Kidney tubule cell (primary cell): ENCODE results near the gene NOXA1.
"Not testable (repeated sequence)": the region's sequence is repeated elsewhere in the genome, so short reads cannot be mapped to it uniquely, and the experiment has no call there.

Source experiments
- DNase-seq: peaks from one replicate; pipeline ENCODE4 v3.0.0-alpha.2; 2018; ENCODE audit warnings: low spot score

Gene NOXA1

DNA sequence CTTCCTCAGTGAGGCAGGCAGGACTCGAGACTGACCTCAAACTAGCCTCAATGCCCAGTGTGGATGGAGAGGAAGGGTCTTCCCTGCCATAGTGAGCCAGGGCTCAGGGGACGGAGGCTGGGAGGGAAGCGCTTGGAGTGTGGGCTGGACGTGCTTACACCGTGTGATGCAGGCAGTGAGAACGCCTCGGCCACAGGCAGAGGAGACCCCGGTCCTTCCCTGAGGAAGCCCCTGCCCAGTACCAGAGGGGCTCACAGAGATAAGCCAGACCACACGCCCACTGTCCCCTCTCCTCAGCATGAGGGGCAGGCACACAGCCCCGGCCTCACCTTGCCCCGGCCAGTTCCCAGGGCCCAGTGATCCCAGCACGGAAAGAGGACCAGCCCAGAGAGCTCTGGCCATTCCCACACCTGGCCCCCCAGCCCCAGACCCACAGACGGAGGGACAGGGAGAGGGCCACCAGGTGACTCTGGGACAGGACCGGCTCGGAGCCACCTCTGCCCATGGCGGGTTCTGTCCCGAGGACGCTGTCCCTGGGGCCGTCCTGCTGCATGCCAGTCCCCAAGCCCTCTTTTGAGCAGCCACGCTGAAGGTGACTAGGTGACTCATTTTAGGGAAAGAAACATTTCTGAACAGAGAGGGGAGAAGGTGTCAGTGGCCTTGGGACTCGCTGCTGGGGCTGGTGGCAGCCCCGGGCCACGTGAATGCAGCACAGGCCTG lies 42.0 kb downstream of the NOXA1 start:
- DNase-seq, result no peak

DNA sequence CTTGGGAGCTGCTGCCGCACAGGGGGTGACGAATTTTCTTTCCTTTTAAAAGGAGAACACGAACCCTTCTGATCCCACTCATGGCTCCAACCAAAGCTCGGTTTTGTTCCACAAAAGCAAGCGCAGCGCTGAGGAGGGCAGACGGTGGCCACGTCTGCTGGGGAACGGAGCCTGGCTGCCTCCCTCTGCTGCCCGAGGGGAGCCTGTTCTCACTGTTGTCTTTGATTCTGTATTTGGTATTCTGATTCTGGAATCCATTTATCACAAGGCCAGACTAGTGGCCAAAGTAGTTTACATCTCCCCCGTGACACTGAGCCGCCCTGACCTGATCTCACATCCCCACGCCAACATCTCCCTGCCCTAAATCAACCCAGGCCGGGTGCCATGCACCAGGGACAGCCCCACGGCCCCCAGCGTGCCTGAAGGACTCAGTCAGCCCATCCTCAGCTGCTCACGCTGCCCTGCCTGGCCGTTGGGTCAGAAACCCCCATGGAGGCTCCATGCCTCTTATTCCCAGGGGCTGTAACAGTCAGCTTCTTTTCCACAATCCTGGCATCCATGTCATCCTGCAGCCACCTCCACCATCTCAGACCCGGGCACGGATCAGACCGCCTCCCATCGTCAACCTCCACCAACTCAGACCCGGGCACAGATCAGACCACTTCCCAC lies 42.7 kb downstream of the NOXA1 start:
- no peak for DNase-seq

DNA sequence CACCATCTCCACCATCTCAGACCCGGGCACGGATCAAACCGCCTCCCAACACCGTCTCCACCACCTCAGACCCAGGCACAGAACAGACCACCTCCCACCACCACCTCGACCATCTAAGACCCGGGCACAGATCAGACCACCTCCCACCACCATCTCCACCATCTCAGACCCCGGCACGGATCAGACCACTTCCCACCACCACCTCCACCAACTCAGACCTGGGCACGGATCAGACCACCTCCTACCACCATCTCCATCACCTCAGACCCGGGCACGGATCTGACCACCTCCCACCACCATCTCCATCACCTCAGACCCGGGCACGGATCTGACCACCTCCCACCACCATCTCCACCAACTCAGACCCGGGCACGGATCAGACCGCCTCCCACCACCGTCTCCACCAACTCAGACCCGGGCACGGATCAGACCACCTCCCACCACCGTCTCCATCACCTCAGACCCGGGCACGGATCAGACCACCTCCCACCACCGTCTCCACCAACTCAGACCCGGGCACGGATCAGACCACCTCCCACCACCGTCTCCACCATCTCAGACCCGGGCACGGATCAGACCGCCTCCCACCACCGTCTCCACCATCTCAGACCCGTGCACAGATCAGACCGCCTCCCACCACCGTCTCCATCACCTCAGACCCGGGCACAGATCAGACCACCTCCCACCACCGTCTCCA lies 43.3 kb downstream of the NOXA1 start:
- not testable (repeated sequence) for DNase-seq

DNA sequence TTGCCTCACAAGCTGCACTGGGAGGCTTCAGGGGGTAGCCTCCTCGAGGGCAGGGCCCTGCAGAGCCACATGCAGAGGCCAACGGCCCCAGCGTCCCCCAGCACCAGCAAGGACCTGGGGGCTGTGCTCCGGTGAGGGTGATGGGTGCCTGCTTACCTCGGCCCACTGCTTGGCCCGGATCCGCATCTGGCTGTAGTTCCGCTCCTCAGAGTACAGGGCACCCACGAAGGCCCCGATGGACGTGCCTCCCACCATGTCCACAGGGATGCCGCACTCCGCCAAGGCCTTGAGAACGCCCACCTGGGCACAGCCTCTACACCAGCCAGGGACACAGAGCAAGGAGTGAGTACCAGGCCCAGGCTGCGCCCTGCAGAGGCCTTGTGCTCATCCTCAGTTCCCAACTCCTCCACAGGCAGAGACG lies 44.0 kb downstream of the NOXA1 start:
- no peak for DNase-seq

DNA sequence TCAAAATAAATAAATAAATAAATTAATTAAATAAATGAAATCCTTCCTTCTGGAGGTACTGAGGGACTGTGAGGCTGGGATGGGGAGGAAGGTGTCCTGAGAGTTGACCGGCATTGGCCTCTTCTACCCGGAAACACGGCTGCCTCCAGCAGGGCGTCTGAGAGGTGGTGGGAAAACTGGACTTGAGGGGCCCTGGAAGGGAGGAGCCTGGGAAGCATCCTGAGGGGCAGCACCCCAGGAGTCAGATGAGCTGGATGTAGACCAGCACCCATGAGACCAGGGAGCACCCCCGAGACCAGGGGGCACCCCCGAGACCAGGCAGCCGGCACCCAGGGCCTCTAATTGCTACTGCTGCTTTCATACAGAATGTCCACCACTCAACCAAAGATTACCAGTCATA lies 44.7 kb downstream of the NOXA1 start:
- DNase-seq, result no peak

DNA sequence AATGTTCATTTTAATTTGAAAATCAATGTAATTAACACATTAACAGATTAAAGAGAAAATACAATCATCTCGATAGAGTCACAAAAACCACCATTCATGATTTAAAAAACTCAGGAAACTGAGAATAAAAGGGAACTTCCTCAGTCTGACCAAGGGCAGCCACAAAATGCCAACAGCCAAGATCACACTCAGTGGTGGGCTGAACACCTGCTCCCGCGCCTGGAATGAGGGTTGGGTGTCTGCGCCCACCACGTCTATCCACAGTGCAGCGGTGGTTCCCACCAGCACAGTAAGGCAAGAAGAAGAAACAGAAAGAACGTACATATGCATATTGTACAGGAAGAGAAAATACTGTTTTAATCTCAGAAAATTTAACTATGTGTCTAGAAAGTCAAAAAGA lies 47.6 kb downstream of the NOXA1 start:
- no peak for DNase-seq

DNA sequence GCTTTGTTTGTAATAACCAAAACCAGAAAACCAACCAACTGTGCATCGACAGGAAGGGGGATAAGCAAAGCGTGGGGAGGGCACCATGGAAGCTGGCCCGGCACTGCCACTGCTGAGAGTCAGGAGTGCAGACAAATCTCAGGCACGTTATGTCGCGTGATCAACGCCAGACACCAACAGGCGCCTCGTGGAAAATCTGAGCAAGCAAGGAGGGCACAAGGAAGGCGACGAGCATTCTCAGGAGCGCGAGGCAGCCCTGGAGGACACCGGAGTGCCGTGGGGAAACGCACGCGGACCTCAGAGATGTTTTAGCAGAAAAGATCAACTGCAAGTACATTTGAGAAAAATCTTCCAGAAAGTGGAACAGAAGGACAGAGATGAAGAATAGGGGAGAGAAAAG lies 51.1 kb downstream of the NOXA1 start:
- DNase-seq, result no peak

DNA sequence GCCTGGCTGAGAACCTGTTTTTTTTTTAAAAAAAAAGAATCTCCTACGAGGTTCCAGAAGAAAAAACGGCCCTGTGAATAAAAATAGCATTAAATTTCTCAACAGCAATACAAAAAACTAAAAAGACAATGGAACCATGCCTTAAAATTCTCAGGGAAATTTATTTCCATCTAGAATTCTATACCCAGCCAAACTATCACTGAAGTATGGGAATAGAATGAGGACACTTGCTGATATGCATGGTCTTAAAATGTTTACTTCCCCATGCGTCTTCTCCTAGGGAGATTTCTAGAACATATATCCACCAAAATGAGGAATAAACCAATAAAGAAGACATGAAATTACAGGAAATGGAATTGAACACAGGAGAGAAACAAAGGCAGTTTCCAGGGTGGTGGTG lies 52.5 kb downstream of the NOXA1 start:
- no peak for DNase-seq

DNA sequence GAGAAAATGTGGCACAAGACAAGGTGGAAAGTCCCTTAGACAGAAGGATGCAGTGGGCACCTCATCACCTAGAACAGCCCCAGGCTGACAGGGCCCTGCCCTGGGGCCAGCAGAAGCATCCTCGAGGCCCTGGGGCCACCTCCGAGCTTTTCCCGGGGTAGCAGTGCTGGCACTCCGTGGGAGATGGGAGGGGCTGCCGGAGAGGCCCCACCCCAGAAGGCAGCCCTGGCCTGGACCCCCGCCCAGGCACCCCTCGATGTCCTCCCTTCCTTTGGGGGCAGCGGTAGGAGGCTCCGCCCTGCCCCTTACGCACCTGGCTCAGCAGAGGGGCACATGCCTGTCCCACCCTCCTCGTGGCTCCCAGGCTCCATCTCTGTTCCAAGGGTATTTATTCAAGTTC lies 53.7 kb downstream of the NOXA1 start:
- DNase-seq, result no peak

DNA sequence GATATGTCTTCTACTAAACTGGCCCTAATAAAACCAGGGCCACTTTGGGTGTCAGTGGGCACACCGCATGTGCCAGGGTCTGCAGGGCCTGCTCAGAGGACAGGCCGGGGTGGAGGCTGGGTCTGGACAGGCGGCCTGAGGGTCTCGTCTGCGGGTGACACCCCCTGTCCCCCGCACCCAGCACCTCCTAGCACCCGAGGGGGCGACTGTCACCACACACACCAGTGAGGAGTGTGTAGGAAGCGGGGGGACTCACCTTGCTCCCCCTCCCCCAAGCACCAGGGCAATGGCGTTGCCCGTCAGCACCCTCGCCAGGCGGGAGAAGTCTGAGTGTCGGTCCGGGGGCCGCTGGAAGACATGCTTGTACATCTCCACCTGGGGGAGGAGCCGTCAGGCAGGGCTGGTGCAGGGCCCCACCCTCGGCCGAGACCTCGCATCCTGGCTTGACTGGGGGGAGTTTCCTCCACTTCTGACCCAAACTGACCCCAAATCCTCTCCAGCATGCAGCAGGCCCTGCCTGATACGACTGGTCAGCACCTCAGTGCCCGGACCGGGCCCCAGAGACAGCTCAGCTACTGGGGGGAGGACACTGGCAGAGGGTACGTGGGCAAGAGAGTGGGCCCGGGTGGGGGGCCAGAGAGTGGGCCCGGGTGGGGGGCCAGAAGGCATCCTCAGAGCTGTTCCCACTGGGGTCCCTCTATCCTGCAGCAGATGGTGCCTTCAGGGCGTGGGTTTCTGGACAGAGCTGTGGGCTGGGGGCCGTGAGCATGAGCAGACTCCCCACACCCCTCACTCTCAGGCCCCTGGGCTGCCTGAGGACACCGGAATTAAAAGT lies 54.8 kb downstream of the NOXA1 start:
- DNase-seq, result no peak

DNA sequence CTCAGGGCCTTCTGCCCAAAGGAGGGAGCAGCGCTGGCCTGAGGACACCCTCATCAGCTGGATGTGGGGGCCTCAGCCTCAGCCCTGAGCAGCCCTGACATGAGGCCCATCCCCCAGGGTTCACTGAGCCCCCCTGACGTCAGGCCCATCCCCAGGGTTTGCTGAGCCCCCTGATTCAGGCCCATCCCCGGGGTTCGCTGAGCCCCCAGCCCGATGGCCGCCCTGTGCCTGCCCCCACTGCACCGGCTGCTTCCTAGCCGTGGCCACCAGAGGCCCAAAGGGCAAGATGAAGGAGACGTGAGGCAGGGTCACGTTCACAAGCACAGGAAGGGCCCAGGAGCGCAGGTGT lies 55.4 kb downstream of the NOXA1 start:
- DNase-seq, result no peak

DNA sequence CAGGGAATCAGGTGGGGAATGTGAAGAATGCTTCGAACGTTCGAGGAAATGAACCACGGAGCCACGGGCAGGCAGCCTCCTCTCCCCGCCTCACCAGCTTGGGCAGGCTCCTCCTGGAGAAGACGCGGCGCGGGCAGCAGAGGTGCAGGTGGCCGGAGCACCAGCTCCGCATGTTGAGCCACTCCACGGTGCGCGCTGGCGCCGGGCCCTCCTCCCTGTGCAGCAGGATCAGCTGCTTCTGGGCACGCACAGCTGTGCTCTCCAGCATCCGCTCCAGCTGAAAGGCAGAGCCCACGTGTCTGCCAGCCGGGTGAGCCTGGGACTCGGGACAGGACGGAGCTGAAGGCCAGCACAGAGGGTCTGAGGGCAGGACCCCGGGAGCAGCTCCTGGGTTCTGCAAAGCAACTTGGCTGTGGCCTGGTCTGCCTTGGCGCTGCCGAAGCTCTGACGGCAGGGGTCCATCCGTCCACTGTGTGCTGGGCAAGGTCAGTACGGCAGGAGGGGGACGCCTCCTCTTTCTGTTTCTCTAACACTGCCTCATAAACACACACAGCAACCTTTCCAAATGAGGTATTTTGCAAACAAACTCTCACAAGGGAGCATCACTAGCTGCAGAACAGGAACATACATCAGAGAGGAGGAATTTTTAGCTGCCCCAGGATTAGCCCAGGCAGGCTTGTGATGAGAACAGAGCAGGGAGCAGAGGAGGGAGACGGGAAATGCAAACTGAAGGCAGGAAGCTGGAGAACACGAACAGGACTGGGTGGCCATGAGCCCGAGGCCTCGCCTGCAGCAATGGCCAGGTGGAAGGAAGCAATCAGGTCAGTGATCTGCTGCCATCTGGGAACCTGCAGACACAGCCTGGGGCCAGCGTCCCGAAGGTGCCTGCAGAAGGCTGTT lies 56.0 kb downstream of the NOXA1 start:
- DNase-seq, result no peak

DNA sequence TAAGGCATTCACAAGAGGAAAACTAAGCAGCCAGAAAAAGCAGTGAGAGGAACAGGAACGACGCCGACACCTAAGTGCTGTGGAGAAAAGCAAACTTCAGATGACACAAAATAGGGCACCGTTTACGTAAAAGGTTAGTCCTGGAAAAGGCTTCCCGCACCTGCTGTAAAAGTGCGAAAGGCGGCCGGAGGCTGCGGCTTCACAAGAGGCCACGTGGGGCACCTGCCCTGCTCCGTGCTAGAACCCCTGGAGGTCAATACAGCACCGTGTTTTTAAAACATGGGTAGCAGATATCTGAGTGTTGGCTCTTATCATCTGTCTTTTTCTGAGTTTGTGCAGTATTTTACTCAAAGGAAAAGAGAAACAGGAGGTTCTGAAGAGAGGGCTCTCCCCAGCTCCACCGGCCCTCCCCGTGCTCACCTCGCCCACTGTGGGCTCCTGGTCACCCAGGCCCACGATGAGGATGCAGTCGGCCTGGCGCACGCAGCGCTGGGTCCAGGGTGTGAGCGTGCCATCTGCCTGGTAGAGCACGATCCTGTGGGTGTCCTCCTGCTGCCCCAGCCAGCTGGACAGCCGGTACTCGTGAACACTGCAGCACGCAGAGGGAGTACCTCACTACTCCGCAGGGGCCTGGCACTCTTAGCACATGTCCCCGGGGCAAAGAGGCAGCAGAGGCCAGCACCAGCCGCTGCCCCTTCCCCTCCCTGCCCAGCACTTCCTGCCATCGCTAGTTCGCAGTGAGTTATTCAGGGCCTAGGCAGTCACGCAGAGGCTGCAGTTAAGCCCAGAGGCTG lies 56.9 kb downstream of the NOXA1 start:
- DNase-seq, result no peak

DNA sequence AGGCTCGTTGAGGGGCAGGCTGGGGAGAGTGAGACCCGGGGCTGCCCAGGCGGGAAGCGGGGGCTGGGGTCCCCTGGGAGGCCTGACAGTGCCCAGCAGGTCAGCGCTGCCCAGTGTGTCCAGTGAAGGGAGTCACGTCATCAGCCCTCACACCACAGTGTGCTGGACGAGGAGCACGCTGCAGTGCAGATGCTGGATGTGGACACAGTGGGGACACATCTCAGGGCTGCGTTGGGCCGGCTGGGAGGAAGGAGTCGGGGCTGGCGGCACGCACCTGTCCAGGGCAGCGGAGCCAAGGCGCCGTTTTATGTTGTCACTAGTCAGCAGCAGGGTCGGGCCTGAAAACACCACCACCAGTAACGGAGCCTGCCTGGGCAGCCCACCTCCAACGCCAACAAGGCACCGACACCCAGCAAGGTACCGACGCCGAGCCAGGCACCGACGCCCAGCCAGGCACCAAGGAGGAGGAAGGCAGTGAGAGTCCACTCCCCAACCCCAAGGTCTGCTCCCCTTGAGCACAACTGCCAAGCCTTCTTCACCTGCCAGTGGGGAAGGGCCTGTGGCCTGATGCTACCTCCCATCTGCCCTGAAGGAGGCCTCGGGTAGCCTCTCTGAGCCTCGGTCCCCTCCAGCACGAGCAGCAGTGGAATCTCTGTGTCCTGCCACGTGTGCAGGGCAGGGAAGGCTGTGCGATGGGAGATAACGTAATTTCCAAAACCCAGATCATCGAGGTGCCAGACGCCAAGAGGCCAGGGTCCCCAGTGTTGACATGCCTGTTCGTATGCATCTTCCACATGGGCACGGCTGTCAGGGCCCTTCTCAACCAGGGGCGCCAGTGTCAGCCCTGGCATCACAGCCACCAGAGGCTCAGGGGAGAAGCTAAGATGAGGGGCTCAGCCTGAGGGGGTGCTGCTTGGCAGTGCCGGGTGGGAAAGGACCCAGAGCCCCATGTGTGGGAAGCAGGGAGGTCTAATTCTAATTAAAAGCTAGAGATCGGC lies 57.8 kb downstream of the NOXA1 start:
- no peak for DNase-seq

DNA sequence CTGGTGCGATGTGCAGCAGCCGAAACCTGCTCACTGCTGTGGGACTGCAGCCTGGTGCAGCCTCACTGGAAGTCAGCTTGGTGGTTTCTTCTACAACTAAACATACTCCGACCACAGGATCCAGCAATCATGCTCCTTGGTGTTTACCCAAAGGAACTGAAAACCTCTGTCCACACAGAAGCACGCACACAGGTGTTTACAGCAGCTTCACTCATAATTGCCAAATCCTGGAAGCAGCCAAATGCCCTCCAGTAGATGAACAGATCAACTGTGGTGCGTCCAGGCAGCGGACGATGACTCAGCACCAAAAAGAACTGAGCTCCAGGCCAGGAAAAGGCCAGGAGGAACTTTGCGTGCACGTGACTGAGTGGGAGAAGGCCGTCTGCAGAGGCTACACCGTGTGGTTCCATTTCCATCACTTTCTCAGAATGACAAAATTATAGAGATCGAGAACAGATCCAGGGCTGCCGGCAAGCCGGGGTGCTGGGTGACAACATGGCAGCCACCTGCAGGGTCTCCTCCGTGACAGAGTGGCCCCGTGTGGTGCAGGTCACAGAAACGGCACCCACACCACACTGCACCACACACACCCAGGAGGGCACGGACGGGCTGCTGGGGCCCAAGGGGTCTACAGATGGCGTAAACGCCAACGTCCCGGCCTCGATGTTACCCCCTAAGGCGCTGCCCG lies 59.0 kb downstream of the NOXA1 start:
- DNase-seq, result peak; percentile 31
